ENCODE results near the gene KANTR.
"Not testable (repeated sequence)": the region's sequence is repeated elsewhere in the genome, so short reads cannot be mapped to it uniquely, and the experiment has no call there.

The KANTR gene

GRCh38 chrX:53133400-53133799 is 39.5 kb downstream of the KANTR start:
- no peak for DNase-seq

- no peak for DNase-seq
Observed at GRCh38 chrX:53135581-53135980, 41.6 kb downstream of the KANTR start.

GRCh38 chrX:53153581-53153980 is 59.6 kb downstream of the KANTR start:
- no peak for DNase-seq

GRCh38 chrX:53155512-53156206 is 61.7 kb downstream of the KANTR start:
- DNase-seq = no peak

- DNase-seq = no peak
Observed at GRCh38 chrX:53156207-53156596, 62.3 kb downstream of the KANTR start.

GRCh38 chrX:53159184-53159583 is 65.2 kb downstream of the KANTR start:
- no peak for DNase-seq

GRCh38 chrX:53160297-53160983 is 66.5 kb downstream of the KANTR start:
- no peak for DNase-seq

GRCh38 chrX:53163436-53163835 is 69.5 kb downstream of the KANTR start:
- no peak for DNase-seq

- not testable (repeated sequence) for DNase-seq
Observed at GRCh38 chrX:53164566-53164965, 70.6 kb downstream of the KANTR start.

- no peak for DNase-seq
Observed at GRCh38 chrX:53166103-53166502, 72.2 kb downstream of the KANTR start.

- DNase-seq = no peak
Observed at GRCh38 chrX:53171356-53171755, 77.4 kb downstream of the KANTR start.
